Mesodermal cell (in vitro differentiated cells): ENCODE measurements around the gene TTC39A.

Experiments used
- H3K27ac ChIP-seq: 2 replicates; pipeline ENCODE4 v1.7.0; 2013; ENCODE audit warnings: mild to moderate bottlenecking, low read depth, low read length, moderate library complexity; ENCODE audit not compliant: severe bottlenecking
- H3K36me3 ChIP-seq: 2 replicates; pipeline ENCODE4 v1.7.1; 2013; ENCODE audit warnings: mild to moderate bottlenecking, low read length, moderate library complexity; ENCODE audit not compliant: control insufficient read depth, insufficient read depth
- H3K4me1 ChIP-seq: one replicate; pipeline ENCODE4 v1.7.1; 2013; ENCODE audit warnings: mild to moderate bottlenecking, low read length; ENCODE audit not compliant: insufficient read depth, control insufficient read depth, poor library complexity, severe bottlenecking
- H3K4me3 ChIP-seq: 2 replicates; pipeline ENCODE4 v1.7.0; 2013; ENCODE audit warnings: low read length, control low read depth, mild to moderate bottlenecking; ENCODE audit not compliant: insufficient read depth, poor library complexity, severe bottlenecking; ENCODE audit errors: extremely low read depth
- H3K9me3 ChIP-seq: 2 replicates; pipeline ENCODE4 v1.7.1; 2013; ENCODE audit warnings: mild to moderate bottlenecking, low read length, moderate library complexity; ENCODE audit not compliant: control insufficient read depth
- WGBS, 2 experiments: methylation state at CpG; one replicate each; pipeline ENCODE4 v1.1.5; 2013; ENCODE audit warnings: missing lambda C conversion rate in 2 of 2; ENCODE audit not compliant: insufficient coverage in 2 of 2; 5-methylcytosine and 5-hydroxymethylcytosine counted together

The TTC39A gene

DNA sequence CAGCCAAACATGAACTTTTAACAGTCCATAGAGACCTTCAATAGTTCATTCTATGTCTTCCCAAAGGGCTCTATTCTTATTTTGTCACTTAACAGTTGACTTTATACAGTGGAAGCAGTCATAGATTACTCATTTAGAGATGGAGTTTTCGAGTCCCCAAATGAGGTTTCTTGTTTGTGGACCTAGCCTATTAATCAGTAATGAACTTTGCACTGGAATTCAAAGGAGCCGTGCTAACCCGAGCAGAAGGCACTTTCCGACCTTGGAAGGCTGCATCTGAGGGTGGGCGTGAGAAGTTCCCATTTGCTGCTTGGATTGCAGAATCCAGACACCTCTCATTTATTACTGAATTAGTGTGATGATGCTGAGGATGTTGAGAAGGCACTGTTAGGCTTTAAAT lies 46.4 kb downstream of the TTC39A start:
- Histone ChIP-seq H3K36me3 (peaks cover 22% of the 10 kb centered on the region), H3K27ac (no peak overlapping the region), H3K9me3 (no peaks in the 10 kb centered on the region), H3K4me1 (no peaks in the 10 kb centered on the region), H3K4me3 (no peak overlapping the region)
- WGBS, 2 experiments: 100% methylated on average over 1 to 2 of the region's 5 CpGs

DNA sequence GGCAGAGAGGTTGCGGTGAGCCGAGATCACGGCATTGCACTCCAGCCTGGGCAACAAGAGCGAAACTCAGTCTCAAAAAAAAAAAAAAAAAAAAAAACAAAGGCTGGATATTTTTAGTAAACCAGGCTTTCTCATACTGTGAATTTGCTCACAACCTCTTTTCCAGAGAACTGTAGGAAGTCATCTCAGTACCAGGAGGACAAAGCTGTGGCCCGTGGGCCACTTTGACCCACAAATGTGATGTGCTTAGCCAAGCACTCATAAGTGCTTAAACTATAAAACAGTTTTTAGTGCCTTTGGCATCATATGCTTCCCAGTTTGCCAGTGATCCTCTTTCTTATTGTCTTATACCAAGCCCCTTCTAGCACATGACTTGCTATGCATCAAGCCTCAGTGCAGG lies 47.8 kb downstream of the TTC39A start:
- no peaks in the 10 kb centered on the region for H3K4me1 ChIP-seq
- 86 to 96% methylated on average over 1 to 3 of the region's 5 CpGs for WGBS, 2 experiments
- H3K9me3 ChIP-seq: no peaks in the 10 kb centered on the region
- H3K27ac ChIP-seq: no peak overlapping the region
- peaks cover 23% of the 10 kb centered on the region for H3K36me3 ChIP-seq
- no peak overlapping the region for H3K4me3 ChIP-seq

DNA sequence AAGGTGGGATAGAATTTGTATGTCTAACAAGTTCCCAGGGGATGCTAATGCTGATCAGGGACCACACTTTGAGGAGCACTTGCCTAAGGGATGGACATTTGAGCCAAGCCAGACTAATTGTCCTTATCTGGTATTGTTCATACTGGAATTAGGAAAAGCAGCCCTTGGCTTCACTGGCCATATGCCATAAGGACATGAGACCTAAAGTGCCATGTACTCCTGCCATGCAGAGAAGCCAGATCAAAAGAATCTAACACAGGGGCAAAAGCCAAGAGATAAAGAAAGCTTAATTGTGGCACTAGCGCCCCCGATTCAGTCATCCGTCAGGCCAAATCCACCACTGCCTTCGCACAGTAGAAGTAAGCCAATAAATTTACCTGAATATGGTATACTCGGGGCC lies 48.6 kb downstream of the TTC39A start:
- Histone ChIP-seq H3K9me3 (no peaks in the 10 kb centered on the region), H3K4me1 (no peaks in the 10 kb centered on the region), H3K36me3 (peaks cover 23% of the 10 kb centered on the region), H3K27ac (no peak overlapping the region), H3K4me3 (no peak overlapping the region)
- WGBS, 2 experiments: 94 to 98% methylated on average over 5 of the region's 5 CpGs

DNA sequence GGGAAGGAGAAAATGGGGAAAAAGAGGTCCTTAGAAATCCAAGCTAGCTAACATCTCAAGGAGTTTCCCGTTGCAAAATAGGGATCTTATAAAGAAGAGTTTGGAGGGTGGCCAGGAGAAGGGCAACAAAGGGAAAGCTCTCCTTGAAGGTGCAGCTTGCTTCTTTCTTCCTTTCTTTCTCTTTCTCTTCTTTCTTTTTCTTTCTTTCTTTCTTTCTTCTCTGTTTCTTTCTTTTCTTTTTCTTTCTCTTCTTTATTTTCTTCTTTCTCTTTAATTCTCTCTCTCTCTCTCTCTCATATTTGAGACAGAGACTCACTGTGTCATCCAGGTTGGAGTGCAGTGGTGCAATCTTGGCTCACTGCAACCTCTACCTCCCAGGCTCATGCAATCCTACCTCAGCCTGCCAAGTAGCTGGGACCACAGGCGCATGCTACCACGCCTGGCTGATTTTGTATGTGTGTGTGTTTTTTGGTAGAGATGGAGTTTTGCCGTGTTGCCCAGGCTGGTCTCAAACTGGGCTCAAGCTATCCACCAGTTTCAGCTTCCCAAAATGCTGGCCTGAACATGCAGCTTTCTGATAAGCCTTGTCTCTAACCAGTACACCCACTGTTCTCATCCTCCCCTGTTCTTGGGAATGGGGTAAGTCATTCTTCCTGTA lies 49.9 kb downstream of the TTC39A start:
- Histone ChIP-seq H3K4me3 (no peak overlapping the region), H3K9me3 (no peaks in the 10 kb centered on the region), H3K4me1 (no peaks in the 10 kb centered on the region), H3K27ac (no peak overlapping the region), H3K36me3 (peaks cover 28% of the 10 kb centered on the region)
- WGBS, 2 experiments: 83% methylated on average over 1 of the region's 4 CpGs; no CpG with 5 or more reads in 1 of the 2 experiments

DNA sequence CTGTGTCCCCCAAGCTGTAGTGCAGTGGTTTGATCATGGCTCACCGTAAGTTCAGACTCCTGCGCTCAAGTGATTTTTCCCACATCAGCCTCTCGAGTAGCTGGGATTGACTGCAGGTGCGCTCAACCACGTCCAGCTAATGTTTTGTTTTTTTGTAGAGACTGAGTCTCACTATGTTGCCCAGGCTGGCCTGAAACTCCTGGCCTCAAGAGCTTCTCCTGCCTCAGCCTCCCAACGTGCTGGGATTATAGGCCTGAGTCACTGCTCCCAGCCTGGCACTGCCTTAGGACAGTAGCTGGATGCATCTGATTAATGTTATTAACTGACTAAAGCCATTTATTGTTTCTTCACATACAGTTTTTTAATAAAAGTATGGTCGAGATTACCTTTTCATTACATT lies 54.1 kb downstream of the TTC39A start:
- Histone ChIP-seq H3K36me3 (peaks cover 27% of the 10 kb centered on the region), H3K9me3 (no peaks in the 10 kb centered on the region), H3K4me1 (no peaks in the 10 kb centered on the region), H3K27ac (no peak overlapping the region), H3K4me3 (no peak overlapping the region)
- 75 to 96% methylated on average over 5 to 6 of the region's 7 CpGs for WGBS, 2 experiments

DNA sequence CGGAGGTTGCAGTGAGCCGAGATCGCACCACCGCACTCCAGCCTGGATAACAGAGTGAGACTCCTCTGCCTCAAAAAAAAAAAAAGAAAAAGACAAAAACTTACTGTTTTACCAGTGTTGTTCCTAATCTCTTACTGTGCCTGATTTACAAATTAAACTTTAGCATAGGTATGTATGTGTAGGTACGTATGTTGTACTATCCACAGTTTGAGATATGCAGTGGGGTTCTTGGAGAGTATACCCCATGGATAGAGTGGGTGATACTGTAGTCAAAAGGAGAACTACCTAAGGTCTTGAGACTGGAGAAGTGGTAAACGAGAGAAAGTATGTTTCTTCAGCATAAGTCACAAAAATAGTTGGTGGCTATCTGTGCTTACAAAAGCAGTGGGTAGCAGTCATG lies 55.7 kb downstream of the TTC39A start:
- Histone ChIP-seq H3K9me3 (no peaks in the 10 kb centered on the region), H3K36me3 (peaks cover 37% of the 10 kb centered on the region), H3K4me3 (no peak overlapping the region), H3K27ac (no peak overlapping the region), H3K4me1 (no peaks in the 10 kb centered on the region)
- WGBS, 2 experiments: 88 to 96% methylated on average over 4 to 6 of the region's 6 CpGs

DNA sequence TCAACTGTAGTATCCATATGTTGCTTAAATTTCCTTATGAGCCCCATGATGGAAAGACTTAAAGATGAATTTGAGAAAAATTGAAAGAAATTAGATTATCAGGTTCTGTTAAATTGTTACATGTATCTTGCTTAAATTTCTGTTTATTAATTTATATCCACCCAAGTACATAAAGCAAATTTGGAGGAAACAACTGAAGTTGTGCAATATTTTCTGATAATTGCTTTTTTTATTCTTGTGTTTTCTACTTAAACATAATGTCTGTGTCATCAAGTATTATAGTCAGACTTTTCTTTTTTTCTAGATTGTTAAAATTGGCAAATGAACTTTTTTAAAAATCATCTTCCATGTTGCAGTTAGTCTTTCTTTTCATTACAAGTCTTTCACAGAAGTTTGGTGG lies 57.4 kb downstream of the TTC39A start:
- Histone ChIP-seq H3K4me3 (no peak overlapping the region), H3K4me1 (no peaks in the 10 kb centered on the region), H3K36me3 (peaks cover 40% of the 10 kb centered on the region), H3K27ac (no peak overlapping the region), H3K9me3 (no peaks in the 10 kb centered on the region)

DNA sequence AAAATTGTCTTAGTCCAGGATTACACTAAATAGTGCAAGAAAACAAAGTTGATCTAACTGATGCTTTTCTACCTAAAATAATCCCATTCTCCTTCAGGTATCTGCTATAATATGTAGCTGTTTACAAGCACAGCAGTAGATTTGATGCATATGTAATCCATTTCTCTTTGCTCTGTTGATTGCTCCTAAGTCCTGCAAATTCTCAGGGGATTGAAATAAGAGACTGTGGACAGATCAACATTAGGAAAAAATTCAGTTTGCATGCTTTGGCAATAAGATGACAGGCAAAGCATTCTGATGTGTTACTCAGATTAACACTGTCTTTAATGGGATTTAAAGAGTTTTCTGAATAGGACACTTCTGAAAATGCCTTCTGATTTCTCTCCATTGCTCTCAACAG lies 59.6 kb downstream of the TTC39A start:
- no peaks in the 10 kb centered on the region for H3K9me3 ChIP-seq
- no peak overlapping the region for H3K27ac ChIP-seq
- no peak overlapping the region for H3K4me3 ChIP-seq
- H3K36me3 ChIP-seq: peaks cover 41% of the 10 kb centered on the region
- H3K4me1 ChIP-seq: peaks cover 2% of the 10 kb centered on the region

DNA sequence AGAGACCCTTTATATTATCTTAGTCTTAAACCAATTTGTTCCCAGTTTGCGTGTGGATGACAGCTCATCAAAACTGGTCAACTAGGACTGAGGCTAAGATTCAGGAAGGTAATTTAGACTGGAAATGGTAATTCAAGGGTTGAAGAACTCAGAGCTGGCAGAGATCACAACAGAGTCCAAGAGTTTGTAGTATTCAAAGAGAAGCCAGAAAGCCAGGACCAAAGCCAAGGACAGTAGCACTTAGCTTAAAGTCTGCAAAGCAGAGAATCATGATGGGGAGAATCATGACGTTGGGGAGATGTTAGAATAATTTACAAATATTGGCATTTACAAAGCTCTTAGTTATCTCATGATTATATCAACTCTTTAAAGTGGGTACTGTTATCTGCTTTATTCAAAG lies 61.7 kb downstream of the TTC39A start:
- no peak overlapping the region for H3K27ac ChIP-seq
- H3K36me3 ChIP-seq: peaks cover 36% of the 10 kb centered on the region
- no peaks in the 10 kb centered on the region for H3K9me3 ChIP-seq
- 100% methylated on average over 1 of the region's 2 CpGs; no CpG with 5 or more reads in 1 of the 2 experiments for WGBS, 2 experiments
- H3K4me3 ChIP-seq: no peak overlapping the region
- H3K4me1 ChIP-seq: peaks cover 13% of the 10 kb centered on the region

DNA sequence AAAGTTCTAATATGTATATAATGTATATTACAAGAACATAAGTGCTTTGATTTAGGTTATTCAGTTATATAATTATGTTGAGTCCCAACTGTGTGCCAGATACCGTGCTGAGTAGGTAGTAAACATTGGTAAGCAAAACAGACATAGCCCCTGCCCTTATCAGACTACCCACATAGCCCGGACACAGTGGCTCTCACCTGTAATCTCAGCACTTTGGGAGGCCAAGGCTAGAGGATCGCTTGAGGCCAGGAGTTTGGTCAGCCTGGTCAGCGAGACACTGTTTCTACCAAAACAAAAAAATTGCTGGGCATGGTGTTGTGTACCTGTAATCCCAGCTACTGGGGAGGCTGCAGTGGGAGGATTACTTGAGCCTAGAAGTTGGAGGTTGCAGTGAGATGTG lies 63.6 kb downstream of the TTC39A start:
- Histone ChIP-seq H3K4me3 (no peak overlapping the region), H3K9me3 (no peaks in the 10 kb centered on the region), H3K27ac (no peak overlapping the region), H3K4me1 (peaks cover 20% of the 10 kb centered on the region), H3K36me3 (peaks cover 33% of the 10 kb centered on the region)
- WGBS, 2 experiments: 90 to 95% methylated on average over 3 of the region's 4 CpGs

DNA sequence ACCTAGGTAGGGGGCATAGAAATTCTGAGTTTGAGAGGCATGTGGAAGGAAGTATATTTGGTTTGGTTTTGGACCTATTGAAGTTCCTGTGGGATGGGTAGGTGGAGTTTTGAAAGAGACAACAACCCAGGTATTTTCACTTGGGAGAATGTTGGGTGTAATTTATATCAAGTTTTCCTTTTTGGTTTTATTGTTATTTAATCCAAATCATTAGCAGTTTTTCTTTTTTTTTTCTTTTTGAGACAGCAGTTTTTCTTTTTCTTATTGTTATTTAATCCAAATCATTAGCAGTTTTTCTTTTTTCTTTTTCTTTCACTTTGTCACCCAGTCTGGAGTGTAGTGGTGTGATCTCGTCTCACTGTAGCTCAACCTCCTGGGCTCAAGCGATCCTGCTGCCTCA lies 64.2 kb downstream of the TTC39A start:
- Histone ChIP-seq H3K9me3 (no peaks in the 10 kb centered on the region), H3K4me1 (peaks cover 21% of the 10 kb centered on the region), H3K4me3 (no peak overlapping the region), H3K36me3 (peaks cover 27% of the 10 kb centered on the region), H3K27ac (no peak overlapping the region)
- 88% methylated on average over 2 of the region's 2 CpGs for WGBS, 2 experiments
